Activated CD8-positive, alpha-beta memory T cell treated with anti-CD3 and anti-CD28 coated beads, Interleukin-2, amount 50 U/mL, for 24 hours (primary cell): ENCODE data around the gene FBXW8.
"Not testable (repeated sequence)": the region's sequence is repeated elsewhere in the genome, so short reads cannot be mapped to it uniquely, and the experiment has no call there.

Experiments used
- DNase-seq: peaks from one replicate; pipeline ENCODE4 v3.0.0-alpha.2; 2020; ENCODE audit errors: extremely low read depth

FBXW8 gene

DNA sequence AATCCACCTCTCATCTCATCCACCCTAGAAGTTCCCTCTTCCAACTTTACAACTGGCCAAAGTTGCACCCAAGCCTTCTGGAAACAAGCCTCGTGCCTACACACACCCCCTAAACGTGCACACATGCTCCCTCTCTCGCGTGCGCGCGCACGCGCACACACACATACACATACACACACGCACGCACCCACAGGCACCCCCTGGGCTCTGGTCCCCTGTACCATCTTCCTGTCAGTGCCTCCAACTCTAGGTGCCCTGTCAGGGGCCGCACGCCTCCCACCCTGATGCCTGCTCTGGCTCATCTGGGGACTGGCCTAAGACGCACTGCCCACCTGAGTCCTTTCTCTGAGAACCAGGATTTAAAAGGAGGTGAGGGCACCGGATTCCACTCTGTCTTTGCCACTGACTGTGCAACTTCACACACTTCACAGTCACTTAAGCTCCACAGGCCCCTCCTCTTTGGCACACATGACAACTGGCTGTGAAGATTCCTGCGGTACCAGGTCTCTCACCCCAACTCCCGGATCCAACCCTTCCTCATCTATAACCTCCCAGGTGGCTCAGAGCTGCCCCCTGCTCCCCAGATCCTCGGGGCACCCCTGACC is 142.9 kb downstream of the FBXW8 start:
- no peak for DNase-seq

DNA sequence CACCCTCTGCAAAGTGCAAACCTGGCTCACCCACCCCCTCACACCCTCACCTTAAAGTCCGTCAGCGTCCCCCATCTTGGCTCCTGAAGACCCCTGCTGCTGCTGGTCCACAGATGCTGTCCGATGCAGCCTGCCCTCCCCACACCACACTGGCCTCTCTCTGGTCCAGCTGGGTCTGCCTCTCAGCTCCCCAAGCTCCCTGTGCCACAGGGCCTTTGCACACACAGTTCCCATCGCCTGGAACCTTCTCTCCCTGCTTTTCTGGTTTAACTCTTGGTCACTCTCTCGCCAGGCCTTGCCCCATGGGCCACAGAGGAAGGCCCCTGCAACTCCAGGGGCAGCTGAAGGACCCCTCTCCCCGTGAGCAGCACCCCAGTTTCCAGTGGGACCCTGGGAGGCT is 143.5 kb downstream of the FBXW8 start:
- no peak for DNase-seq

GRCh38 chr12:117057626-117058025 is 146.9 kb downstream of the FBXW8 start:
- not testable (repeated sequence) for DNase-seq

- DNase-seq = no peak
These were observed 147.8 kb downstream of the FBXW8 start for GRCh38 chr12:117058442-117059072.

GRCh38 chr12:117059156-117059555 is 148.4 kb downstream of the FBXW8 start:
- DNase-seq = no peak

DNA sequence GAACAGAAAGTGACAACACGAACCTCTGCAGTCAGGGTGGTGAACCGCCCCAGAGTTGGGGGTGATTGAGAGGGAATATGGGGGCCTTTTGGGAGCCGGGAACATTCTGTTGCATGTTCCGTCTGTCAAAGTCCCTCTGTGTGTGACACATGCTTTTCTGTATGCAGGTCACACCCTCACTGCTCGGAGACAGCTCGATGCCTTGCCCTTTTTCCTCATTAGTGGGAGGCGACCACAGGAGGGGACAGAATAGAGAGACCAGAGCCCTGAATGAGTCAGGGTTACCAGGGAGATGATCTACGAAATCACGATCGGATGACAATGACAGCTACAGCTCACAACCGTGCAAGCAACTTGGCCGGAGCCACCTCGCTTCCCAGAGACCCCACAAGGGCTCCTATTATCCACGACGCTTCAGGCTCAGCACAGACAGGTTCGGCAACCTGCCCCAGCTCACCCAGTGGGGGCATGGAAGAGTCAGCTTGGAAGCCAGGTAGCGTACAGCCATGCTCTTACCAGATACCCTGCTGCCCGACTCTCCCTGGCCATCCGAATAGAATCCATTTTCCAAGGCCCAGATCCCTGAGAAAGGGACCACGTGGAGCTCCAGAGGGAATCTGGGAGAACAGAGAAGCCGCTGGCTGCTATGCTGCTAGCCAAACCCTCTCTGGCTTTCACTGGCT is 149.6 kb downstream of the FBXW8 start:
- no peak for DNase-seq

- no peak for DNase-seq
These were observed 150.2 kb downstream of the FBXW8 start for GRCh38 chr12:117060929-117061305.

DNA sequence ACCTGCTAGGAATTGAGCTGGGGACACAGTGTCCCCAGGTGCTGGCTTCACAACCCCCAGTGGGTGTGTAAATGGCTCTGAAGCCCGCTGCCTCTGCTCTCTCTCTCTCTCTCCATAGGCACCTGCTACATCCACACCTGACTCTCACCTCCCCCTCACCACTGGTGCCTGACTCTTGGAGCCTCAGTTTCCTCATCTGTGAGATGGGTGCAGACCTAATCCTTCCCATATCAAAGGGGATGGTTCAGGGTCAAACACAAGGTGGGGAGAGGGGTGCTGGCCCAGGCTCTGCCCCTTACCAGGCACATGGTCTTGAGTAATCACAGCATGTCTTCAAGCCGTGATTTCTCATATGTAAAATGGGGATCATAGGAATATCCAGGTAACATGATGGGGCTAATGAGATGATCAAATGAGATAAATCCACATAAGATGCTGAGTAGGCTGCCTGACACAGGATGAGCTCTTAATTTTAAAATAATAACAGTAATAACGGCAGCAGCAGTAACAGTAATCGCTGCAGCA is 150.9 kb downstream of the FBXW8 start:
- no peak for DNase-seq

DNA sequence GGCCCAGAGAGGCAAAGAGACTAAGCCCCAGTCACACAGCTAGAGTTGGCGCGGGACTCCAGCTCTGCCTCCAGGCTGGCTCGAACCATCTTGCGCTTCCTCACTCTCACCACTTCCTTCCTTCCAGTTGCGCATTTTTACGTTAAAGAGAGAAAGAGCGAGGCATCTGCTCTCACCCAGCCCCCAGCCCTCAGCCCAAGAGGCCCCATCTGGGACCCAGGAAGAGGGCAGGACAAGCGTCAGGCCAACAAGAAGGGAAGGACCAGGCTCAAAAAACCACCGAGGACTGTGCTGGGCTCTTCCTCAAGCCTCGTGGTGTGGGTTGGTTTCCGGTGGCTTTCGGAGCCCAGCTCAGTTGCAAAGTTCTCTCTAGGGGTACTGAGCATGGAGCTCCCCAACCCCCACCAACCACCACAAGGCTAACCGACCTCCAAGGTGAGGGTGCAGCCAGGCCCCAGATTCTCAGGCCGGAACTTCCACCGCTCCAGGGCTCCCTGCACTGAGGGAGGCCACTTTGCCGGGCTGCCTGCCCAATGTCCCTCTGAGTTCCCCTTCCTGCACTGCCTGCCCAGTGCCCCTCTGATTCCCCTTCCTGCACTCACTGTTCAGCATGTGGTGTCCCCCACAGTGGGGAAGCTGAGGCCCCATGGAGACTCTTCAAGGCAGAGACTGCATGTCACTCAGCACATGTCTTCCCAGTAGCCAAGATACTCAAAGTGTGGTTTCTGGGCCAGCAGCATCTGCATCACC is 152.6 kb downstream of the FBXW8 start:
- no peak for DNase-seq

- no peak for DNase-seq
These were observed 153.3 kb downstream of the FBXW8 start for GRCh38 chr12:117064049-117064448.

DNA sequence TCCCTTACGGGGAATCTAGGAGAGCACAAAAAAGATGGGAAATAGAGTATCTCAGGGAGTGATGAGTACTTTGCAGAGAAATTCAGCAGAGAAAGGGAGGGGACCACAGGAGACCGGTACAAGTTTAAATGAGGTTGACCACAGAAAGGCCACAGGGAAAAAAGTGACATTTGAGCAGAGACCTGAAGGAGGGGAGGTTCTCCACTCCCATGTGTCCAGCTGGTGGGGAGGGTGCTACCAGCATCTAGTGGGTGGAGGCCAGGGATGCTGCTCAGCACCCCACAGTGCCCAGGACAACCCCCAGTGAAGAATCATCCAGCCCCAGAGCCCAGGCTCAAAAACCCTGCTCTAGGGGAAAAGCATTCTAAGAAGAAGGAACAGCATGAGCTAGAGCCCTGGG is 153.8 kb downstream of the FBXW8 start:
- no peak for DNase-seq

DNA sequence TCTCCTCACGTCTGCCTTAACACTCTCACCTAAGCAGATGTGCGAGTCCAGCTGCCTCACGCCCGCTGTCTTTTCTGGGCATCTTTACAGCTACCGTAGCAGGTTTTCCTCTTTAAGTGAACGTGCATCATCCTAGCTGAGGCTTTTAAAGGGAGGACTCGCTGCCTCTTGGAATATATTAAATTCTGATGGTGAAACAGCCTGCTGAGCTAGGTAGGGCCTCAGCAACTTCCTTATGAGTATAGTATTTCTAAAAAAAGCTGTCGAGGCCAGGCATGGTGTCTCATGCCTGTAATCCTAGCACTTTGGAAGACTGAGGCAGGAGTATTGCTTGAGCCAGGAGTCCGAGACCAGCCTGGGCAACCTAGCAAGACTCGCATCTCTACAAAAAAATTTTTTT is 156.3 kb downstream of the FBXW8 start:
- no peak for DNase-seq

DNA sequence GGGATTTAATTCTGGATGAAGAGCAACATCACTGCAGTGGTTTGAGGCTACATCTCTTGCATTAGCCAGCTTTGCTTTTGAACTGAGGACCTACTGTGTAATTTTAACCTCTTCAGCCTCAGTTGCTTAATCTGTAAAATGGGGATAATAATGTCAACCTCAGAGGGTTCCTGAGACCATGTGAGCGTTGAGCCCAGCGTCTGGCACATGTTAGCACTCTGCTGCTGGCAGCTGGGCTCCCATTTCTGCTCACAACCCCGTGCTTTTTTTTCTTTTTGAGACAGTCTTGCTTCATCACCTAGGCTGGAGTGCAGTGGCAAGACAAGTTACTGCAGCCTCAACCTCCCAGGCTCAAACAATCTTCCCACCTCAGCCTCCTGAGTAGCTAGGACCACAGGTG is 156.9 kb downstream of the FBXW8 start:
- DNase-seq = no peak

GRCh38 chr12:117068492-117068891 is 157.7 kb downstream of the FBXW8 start:
- DNase-seq = no peak

DNA sequence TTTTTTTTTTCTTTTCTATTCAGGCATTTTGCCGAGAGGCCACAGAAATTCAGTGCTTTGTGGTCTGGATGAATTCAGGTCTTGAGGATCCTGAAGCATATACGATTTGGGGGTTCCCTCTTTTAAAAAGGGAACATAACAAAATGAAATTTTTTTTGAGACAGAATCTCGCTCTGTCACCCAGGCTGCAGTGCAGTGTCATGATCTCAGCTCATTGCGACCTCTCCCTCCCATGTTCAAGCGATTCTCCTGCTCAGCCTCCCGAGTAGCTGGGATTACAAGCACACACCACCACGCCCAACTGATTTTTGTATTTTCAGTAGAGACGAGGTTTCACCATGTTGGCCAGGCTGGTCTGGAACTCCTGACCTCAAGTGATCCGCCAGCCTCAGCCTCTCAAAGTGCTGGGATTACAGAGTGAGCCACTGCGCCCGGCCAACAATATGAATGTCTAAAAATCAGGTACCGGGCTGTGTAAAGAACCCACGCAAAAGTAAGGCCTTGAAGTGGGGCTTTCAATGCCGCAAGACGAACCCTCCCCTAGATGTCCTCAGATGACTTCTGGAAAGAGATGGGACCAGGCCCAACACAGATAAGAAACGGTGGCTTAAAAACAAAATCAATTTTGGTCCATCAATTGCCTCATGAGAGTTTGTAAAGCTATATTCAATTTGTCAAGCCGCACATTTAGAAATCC is 158.5 kb downstream of the FBXW8 start:
- DNase-seq = no peak

DNA sequence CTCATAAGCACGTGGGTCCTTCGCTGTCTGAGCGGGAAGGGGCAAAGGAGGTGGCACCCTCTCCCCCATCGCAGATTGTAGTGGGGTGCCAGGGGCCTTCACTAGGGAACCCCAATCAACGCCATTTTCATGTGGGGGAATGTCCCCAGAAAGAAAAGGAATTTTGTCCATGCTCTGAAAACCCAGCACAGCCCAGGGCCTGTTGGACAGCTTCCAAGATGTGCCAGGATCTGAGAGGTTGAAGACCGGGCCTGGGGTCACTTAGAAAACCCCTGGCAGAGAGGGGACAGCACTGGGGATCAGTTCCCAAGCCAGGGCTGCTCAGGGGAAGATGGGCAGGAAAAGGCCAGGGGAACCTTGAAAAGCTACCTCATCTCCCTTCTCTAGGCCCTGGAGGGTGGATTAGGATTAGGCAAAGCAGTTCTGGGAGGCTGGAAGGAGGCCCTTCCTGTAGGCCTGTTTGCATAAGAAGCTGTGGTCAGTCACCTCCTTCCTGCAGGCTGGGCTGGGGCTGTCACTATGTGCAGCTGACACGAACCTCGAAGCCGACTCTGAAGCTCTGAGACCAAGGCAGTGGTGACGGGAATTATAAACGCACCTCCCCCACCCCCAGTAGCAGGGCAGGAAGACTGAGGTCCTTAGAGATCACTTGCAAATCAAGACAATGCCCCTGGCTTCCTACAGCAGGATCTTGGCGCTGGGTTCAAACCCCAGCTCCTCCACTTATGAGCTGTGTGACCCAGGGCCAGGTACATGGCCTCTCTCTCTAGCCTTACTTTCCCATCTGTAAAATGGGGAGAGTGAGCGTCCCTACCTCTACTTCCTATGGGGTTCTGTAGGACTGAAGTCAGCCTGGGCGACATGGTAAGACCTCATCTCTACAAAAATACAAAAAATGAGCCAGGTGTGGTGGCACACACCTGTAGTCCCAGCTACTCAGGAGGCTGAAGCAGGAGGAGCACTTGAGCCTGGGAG is 159.5 kb downstream of the FBXW8 start:
- no peak for DNase-seq

- no peak for DNase-seq
These were observed 160.3 kb downstream of the FBXW8 start for GRCh38 chr12:117071009-117071408.

DNA sequence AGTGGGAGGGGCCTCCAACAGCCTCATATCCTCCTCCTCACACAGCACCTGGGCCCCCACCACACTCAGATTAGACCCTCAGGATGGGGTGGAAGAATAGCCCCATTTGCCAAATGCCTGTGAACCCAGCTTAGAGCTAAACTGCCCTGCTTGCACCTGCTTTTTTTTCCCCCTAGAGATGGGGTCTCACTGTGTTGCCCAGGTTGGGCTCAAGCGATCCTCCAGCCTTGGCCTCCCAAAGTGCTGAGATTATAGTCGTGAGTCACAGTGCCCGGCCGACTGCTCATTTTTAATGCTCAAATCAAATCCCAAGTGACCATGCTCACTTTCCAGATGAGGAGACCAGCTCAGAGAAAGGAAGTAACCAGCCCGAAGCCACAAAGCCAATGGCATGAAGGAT is 161.4 kb downstream of the FBXW8 start:
- no peak for DNase-seq

- DNase-seq = no peak
These were observed 162.2 kb downstream of the FBXW8 start for GRCh38 chr12:117072736-117073490.

DNA sequence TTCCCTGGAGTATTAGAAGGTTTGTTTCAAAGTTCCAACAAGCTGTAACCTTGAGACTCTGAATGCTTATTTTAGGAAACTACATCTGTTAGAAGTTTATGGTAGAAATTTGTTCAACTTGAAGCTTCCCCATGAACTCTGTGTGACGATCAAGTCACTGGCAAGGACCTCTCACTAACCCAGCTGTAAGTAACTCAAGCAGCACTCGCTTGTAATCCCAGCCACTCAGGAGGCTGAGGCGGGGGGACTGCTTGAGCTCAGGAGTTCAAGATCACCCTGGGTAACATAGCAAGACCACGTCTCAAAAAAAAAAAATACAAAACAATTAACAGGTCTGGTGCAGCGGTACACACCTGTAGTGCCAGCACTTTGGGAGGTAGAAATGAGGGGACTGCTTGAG is 162.9 kb downstream of the FBXW8 start:
- DNase-seq = no peak
